Karpas-422 (cell line): Measurements from ENCODE around the gene SLC25A19. TPM values are rescaled to one million over a fixed set of nuclear protein-coding genes. Genes with fewer than 3 reads are reported as not detected.

Experiments
- DNase-seq: peaks from one replicate; pipeline ENCODE4 v3.0.0-alpha.2; 2015
- H2AFZ ChIP-seq: fragments of 200-600 bp; sonication (generic); 2 replicates; pipeline ENCODE4 v1.6.1; 2014; ENCODE audit warnings: antibody characterized with exemption, low read length, mixed read lengths
- H3K27ac ChIP-seq: fragments of 200-600 bp; sonication (generic); 2 replicates; pipeline ENCODE4 v1.5.1; 2014; ENCODE audit warnings: mild to moderate bottlenecking, low read length, moderate library complexity
- H3K27me3 ChIP-seq: fragments of 200-600 bp; sonication (generic); 2 replicates; pipeline ENCODE4 v1.6.1; 2014; ENCODE audit warnings: low read length, mixed read lengths
- H3K36me3 ChIP-seq: fragments of 200-600 bp; sonication (generic); 2 replicates; pipeline ENCODE4 v1.6.1; 2014; ENCODE audit warnings: low read length, mixed read lengths; ENCODE audit not compliant: insufficient read depth
- H3K4me1 ChIP-seq: fragments of 200-600 bp; sonication (generic); 2 replicates; pipeline ENCODE4 v1.6.1; 2014; ENCODE audit warnings: mild to moderate bottlenecking, low read length, mixed read lengths
- H3K4me2 ChIP-seq: fragments of 200-600 bp; sonication (generic); 2 replicates; pipeline ENCODE4 v1.6.1; 2014; ENCODE audit warnings: low read length, low read depth, mild to moderate bottlenecking; ENCODE audit not compliant: poor library complexity, severe bottlenecking
- H3K4me3 ChIP-seq: fragments of 200-600 bp; sonication (generic); 2 replicates; pipeline ENCODE4 v1.5.1; 2014; ENCODE audit warnings: mild to moderate bottlenecking, antibody characterized with exemption, low read length, mixed read lengths
- H3K79me2 ChIP-seq: fragments of 200-600 bp; sonication (generic); 2 replicates; pipeline ENCODE4 v1.6.1; 2014; ENCODE audit warnings: mild to moderate bottlenecking, low read length, mixed read lengths
- H3K9ac ChIP-seq: fragments of 200-600 bp; sonication (generic); 2 replicates; pipeline ENCODE4 v1.6.0; 2014; ENCODE audit warnings: low read length
- H3K9me2 ChIP-seq: fragments of 200-600 bp; sonication (generic), shearing (Covaris generic); replicated peaks from 2 replicates; pipeline ENCODE4 v1.6.0; 2014; ENCODE audit warnings: mild to moderate bottlenecking, low read length, moderate library complexity; ENCODE audit not compliant: insufficient read depth
- H3K9me3 ChIP-seq: fragments of 300-700, 200-600 bp; sonication (generic); 2 replicates; pipeline ENCODE4 v1.6.1; 2014; ENCODE audit warnings: low read length, mixed read lengths
- H4K20me1 ChIP-seq: fragments of 200-600 bp; sonication (generic); 2 replicates; pipeline ENCODE4 v1.6.1; 2014; ENCODE audit warnings: mild to moderate bottlenecking, antibody characterized with exemption, low read length, low read depth; ENCODE audit not compliant: insufficient read depth
- total RNA-seq: library from RNA; depleted of rRNA; stranded (reverse); fragments of >200 nt; shearing (Covaris generic); gene quantifications from 2 replicates; pipeline ENCODE4 v1.2.3, GENCODE V29; 2014; ENCODE audit warnings: low replicate concordance

Gene SLC25A19
- total RNA-seq, 1 experiment from 2014 or later: 36.5 TPM

DNA sequence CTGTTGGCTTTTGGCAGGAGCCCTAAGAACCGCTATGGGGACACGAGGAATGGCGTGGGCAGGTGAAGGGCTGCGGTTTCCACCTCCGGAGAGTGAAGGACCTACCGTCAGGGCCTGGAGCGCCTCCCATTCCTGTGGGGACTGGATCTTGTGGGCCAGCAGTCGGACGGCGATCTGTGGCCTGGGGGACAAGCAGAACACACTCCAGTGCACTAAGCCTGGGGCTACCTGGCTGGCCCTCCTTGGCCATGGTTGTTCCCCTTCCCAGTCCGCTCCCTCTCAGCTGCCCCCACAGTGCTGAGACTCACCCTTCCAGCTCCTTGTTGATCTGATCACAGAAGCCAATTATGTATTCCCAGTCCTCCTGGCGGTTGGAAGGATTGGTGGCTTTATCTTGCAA lies 42.8 kb downstream of the SLC25A19 start:
- Histone ChIP-seq H3K4me2 (no peak overlapping the region), H3K27me3 (no peaks in the 10 kb centered on the region), H3K36me3 (peaks cover 32% of the 10 kb centered on the region), H3K9me2 (no peaks in the 10 kb centered on the region), H3K4me1 (peaks cover 69% of the 10 kb centered on the region), H4K20me1 (no peaks in the 10 kb centered on the region), H3K9ac (no peak overlapping the region), H3K79me2 (peaks cover 53% of the 10 kb centered on the region), H3K27ac (no peak overlapping the region), H3K9me3 (no peaks in the 10 kb centered on the region), H3K4me3 (no peak overlapping the region), H2AFZ (no peak overlapping the region)
- no peak for DNase-seq

DNA sequence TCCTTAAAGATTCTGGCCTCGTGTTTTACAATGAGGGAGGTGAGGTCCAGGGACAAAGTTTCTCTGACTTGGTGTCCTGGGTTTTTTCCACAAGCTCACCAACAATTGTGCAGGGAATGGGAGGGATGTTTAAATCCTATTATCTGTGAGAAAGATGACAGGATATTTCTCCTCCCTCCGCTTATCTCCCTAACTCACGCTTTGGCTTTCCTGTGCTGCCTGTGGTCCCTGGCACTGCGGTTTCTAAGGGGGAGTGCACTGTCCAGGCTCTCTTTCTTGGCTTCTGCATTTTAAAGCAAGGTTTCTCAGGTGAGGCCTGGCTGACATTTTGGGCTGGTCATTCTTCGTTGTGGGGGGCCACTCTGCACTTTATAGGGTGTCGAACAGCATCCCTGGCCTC lies 44.2 kb downstream of the SLC25A19 start:
- Histone ChIP-seq H3K27ac (peak overlapping the region; percentile 86), H2AFZ (no peak overlapping the region), H3K79me2 (peaks cover 39% of the 10 kb centered on the region), H3K9me2 (no peaks in the 10 kb centered on the region), H3K9ac (peak overlapping the region; percentile 63), H3K36me3 (peaks cover 39% of the 10 kb centered on the region), H3K9me3 (no peaks in the 10 kb centered on the region), H3K4me2 (peak overlapping the region; percentile 63), H3K27me3 (no peaks in the 10 kb centered on the region), H4K20me1 (no peaks in the 10 kb centered on the region), H3K4me1 (peaks cover 63% of the 10 kb centered on the region), H3K4me3 (peak overlapping the region; percentile 33; the same call in 1 of the 2 replicates)
- no peak for DNase-seq

DNA sequence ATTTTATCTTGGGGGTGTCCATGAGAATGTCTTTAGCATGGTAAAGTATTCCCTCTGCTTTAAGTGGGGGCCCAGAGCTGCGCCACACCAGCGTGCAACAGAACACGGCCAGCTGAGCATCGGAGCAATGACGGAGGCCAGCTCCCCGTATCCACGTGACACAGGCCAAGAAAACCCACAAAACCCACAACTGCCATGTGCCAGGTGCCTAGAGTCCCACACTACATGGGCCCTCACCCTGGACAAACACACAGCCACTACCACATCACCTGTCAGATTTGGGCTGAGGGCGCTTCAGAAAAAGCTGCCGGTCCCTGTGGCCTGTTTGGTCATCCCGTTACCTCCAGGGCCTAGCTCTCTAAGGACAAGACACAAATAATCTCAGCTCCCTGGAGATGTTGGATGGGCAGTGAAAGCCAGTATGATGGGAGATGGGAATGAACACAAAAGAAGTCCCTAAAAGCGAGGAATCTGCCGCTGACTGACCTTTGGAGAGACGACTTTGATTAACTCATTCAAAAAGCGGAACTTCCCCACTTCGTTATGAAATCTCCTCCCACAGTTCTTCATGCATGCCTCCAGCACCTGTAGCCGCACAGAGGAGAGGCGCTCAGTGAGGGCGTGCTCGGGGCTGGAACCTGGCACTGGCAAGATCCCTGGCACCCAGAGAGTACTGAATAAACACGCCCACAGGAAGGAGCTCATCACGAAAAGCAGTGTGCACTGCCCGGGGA lies 44.9 kb downstream of the SLC25A19 start:
- H3K4me3 ChIP-seq: peak overlapping the region; percentile 33; the same call in 1 of the 2 replicates
- DNase-seq: peak; percentile 93
- H3K9me2 ChIP-seq: no peaks in the 10 kb centered on the region
- peak overlapping the region; percentile 63 for H3K9ac ChIP-seq
- peaks cover 32% of the 10 kb centered on the region for H3K79me2 ChIP-seq
- H3K27ac ChIP-seq: peak overlapping the region; percentile 86
- H3K4me2 ChIP-seq: peak overlapping the region; percentile 63
- no peaks in the 10 kb centered on the region for H4K20me1 ChIP-seq
- H3K4me1 ChIP-seq: peaks cover 57% of the 10 kb centered on the region
- H2AFZ ChIP-seq: no peak overlapping the region
- H3K9me3 ChIP-seq: no peaks in the 10 kb centered on the region
- peaks cover 39% of the 10 kb centered on the region for H3K36me3 ChIP-seq
- H3K27me3 ChIP-seq: no peaks in the 10 kb centered on the region

- Histone ChIP-seq H3K79me2 (peaks cover 19% of the 10 kb centered on the region), H3K9ac (no peak overlapping the region; the same call in 1 of the 2 replicates), H3K4me2 (no peak overlapping the region), H3K27me3 (no peaks in the 10 kb centered on the region), H3K9me3 (no peaks in the 10 kb centered on the region), H3K9me2 (no peaks in the 10 kb centered on the region), H2AFZ (no peak overlapping the region), H4K20me1 (no peaks in the 10 kb centered on the region; the same call in 1 of the 2 replicates), H3K27ac (peak overlapping the region; percentile 86), H3K4me3 (no peak overlapping the region), H3K4me1 (peaks cover 62% of the 10 kb centered on the region), H3K36me3 (peaks cover 49% of the 10 kb centered on the region)
- DNase-seq: peak; percentile 55
Observed at GRCh38 chr17:75242461-75243042, 46.7 kb downstream of the SLC25A19 start.

DNA sequence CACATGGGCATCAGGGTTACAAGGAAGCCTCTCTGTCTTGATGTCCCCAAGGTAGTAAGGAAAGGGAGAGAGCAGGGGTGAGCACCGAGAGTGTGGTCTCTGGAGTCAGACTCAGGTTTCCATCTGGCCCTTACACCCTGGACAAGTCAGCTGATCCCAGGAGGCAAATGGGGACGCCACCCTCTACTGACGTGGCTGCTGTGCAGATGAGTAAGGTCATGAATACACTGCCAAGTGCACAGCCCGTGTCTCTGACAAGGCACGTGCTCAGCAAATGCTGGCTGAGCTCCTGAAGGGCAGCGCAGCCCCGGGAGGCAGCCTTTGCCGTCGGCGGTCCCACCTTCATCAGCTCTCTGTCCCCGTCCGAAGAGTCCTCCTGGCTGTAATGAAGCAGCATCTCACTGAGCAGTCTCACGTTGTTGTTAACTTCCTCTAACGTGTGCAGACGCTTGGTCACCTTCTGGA lies 47.2 kb downstream of the SLC25A19 start:
- Histone ChIP-seq H3K27ac (no peak overlapping the region), H3K9me2 (no peaks in the 10 kb centered on the region), H3K79me2 (peaks cover 21% of the 10 kb centered on the region), H3K36me3 (peaks cover 49% of the 10 kb centered on the region), H2AFZ (no peak overlapping the region), H3K4me3 (no peak overlapping the region), H4K20me1 (peaks cover 2% of the 10 kb centered on the region; the same call in 1 of the 2 replicates), H3K4me2 (no peak overlapping the region), H3K9ac (no peak overlapping the region), H3K27me3 (no peaks in the 10 kb centered on the region), H3K9me3 (no peaks in the 10 kb centered on the region), H3K4me1 (peaks cover 62% of the 10 kb centered on the region)
- no peak for DNase-seq

- no peak for DNase-seq
- Histone ChIP-seq H3K27me3 (no peaks in the 10 kb centered on the region), H3K27ac (no peak overlapping the region), H4K20me1 (peaks cover 5% of the 10 kb centered on the region; the same call in 1 of the 2 replicates), H3K36me3 (peaks cover 51% of the 10 kb centered on the region), H3K9me3 (no peaks in the 10 kb centered on the region), H3K79me2 (peaks cover 17% of the 10 kb centered on the region), H3K9me2 (no peaks in the 10 kb centered on the region), H3K4me1 (peaks cover 57% of the 10 kb centered on the region), H3K4me3 (no peak overlapping the region), H2AFZ (no peak overlapping the region), H3K9ac (no peak overlapping the region), H3K4me2 (no peak overlapping the region)
Observed at GRCh38 chr17:75241502-75241901, 47.7 kb downstream of the SLC25A19 start.

DNA sequence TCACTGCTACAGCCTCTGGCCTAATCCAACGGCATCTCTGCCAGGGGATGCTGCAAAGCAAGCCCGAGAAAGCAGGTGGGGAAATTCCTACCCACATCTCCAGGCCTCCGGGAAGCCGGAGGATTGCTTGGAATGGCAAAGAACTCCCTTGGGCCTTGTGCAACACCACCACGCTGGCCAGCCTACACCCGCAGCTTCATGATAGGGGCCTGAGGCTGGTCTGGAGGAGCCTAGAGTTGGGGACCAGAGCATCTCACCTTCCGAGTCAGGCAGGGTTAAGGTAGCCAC lies 48.1 kb downstream of the SLC25A19 start:
- H3K9me2 ChIP-seq: no peaks in the 10 kb centered on the region
- H3K4me1 ChIP-seq: peaks cover 53% of the 10 kb centered on the region
- DNase-seq: no peak
- no peaks in the 10 kb centered on the region for H3K9me3 ChIP-seq
- no peak overlapping the region for H3K9ac ChIP-seq
- H3K4me2 ChIP-seq: no peak overlapping the region
- H4K20me1 ChIP-seq: peaks cover 5% of the 10 kb centered on the region; the same call in 1 of the 2 replicates
- no peak overlapping the region for H2AFZ ChIP-seq
- no peak overlapping the region for H3K4me3 ChIP-seq
- peaks cover 13% of the 10 kb centered on the region for H3K79me2 ChIP-seq
- H3K27ac ChIP-seq: no peak overlapping the region
- peaks cover 54% of the 10 kb centered on the region for H3K36me3 ChIP-seq
- H3K27me3 ChIP-seq: no peaks in the 10 kb centered on the region

DNA sequence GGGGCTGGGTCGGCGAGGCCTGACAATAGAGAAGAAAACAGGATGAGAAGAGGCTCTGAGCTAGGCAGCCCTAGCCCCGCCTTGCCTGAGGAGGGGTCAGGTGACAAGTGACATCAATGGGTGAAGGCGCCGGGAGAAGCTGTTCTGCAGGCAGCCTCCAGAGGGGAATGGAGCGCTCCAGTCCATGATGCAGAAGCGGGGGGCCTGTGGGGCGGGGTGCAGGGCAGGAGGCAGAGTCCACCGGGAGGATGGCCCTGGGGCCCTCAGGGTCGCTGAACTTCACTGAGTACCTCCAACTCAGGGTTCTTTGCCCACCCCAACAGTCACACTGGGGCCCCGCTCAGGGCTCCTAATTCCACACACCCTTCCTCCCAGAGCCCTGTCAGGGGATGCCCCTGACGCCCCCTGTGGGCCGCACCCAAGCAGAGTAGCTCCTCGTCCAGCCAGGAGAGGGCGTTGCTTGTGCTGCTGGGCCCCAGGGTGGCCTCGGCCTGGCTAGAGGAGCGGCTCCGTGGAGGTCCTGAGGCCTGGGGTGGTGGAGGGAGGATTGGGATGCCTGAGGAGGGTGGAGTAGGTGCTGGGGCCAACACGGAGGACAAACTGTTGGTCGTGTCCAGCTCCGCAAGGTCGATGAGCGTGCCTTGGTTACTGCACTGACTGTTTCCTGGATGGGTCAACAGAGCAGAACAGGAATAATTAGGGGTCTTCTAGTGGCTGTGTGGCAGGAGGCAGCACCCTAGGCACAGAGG lies 48.7 kb downstream of the SLC25A19 start:
- Histone ChIP-seq H3K4me3 (no peak overlapping the region), H3K4me1 (peaks cover 48% of the 10 kb centered on the region), H2AFZ (no peak overlapping the region)

More for the DNA sequence above, 48.7 kb downstream of the SLC25A19 start:
- no peaks in the 10 kb centered on the region for H3K9me2 ChIP-seq
- peaks cover 5% of the 10 kb centered on the region; the same call in 1 of the 2 replicates for H4K20me1 ChIP-seq
- no peaks in the 10 kb centered on the region for H3K9me3 ChIP-seq
- H3K4me2 ChIP-seq: no peak overlapping the region
- DNase-seq: peak; percentile 88
- no peaks in the 10 kb centered on the region for H3K27me3 ChIP-seq
- no peak overlapping the region for H3K9ac ChIP-seq
- H3K36me3 ChIP-seq: peaks cover 50% of the 10 kb centered on the region; the same call in 1 of the 2 replicates
- H3K27ac ChIP-seq: no peak overlapping the region
- H3K79me2 ChIP-seq: peaks cover 8% of the 10 kb centered on the region; the same call in 1 of the 2 replicates
